Activated CD4-positive, alpha-beta T cell treated with anti-CD3 and anti-CD28 coated beads, Interleukin-2, amount 50 U/mL, for 1 hour (primary cell): ENCODE results near the gene PSG6.
"Not testable (repeated sequence)": the region's sequence is repeated elsewhere in the genome, so short reads cannot be mapped to it uniquely, and the experiment has no call there.

Experiments
- DNase-seq: peaks from one replicate; pipeline ENCODE4 v3.0.0-alpha.2; 2020

The PSG6 gene

DNA sequence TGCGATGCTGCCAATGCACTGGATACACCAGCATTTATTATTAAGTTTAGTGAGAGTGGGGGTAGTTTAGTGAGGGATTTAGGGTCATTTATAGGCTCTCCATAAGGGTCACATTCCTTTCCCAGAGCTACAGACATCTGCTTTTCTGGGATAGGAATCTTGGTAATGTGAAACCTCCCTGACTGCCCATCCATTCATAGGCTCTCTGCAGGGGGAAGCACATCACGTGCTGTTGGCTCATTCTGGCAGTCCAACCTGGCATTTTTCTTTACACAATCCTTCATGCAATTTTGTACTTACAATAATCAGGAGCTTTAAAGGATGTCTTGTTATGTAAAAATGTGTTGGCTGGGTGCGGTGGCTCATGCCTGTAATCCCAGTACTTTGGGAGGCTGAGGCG lies 17.1 kb downstream of the PSG6 start:
- not testable (repeated sequence) for DNase-seq

DNA sequence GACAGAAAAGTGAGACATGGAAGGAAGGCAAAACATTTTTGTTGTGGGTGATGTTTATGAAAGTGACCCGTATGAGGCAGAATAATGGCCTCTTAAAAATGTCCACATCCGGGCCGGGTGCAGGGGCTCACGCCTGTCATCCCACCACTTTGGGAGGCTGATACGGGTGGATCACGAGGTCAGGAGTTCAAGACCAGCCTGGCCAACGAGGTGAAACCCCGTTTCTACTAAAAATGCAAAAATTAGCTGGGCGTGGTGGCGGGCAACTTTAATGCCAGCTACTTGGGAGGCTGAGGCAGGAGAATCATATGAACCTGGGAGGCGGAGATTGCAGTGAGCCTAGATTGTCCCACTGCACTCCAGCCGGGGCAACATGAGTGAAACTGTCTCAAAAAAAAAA lies 18.0 kb downstream of the PSG6 start:
- not testable (repeated sequence) for DNase-seq

DNA sequence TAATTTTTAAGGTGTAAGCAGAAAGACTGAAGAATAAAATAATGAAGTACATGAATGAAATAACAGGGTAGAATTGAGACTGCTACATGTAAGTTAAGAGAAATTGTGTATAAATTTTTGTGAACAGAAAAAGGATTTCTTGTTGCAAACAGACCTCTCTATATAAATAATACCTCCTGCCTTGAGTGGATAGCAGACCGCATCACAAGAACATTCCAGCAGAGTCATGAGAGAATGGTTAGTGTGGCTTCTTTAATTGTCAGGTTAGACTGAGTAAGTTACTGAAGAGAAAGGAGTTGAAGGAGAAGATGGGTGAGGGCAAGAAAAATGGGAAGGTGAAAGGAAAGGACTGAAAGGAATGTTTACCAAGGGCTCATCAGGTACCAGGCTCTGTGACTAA lies 18.6 kb downstream of the PSG6 start:
- not testable (repeated sequence) for DNase-seq

DNA sequence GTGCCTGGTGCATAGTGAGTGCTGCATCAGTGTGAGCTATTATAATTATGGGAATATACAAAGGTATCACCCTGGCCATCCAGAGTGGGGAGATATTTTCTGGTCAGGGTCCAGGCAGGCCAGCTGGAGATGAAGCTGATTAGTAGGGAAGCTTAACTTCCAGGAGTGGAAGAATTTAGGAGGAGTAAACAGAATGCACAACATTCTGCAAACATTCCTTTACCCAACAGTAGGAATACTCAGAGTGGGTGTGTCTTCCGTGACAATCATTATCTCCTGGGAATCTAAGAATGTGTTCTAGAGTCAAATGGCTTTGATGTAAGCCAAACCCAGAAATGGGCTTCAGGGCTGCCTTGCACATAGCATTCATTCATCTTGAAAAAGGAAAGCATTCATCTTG lies 19.0 kb downstream of the PSG6 start:
- not testable (repeated sequence) for DNase-seq

DNA sequence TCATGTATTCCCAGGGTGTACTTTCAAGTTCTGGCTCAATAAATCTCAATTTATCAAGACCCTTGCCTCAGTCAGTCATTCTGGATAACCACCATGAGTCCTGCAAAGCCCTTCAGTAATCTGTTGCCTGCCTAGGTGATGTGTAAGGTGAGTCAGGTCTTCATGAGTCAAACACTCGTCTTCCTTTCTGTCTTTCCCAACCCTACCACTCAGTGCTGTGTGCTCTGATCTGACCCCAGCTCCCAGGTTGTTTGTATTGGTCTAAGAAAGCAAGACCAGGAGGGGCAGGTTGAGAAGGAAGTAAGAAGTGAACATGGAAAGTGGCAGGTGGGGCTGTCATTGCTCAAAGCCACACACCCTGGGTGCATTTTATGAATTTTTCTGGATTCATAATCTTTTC lies 20.0 kb downstream of the PSG6 start:
- not testable (repeated sequence) for DNase-seq

DNA sequence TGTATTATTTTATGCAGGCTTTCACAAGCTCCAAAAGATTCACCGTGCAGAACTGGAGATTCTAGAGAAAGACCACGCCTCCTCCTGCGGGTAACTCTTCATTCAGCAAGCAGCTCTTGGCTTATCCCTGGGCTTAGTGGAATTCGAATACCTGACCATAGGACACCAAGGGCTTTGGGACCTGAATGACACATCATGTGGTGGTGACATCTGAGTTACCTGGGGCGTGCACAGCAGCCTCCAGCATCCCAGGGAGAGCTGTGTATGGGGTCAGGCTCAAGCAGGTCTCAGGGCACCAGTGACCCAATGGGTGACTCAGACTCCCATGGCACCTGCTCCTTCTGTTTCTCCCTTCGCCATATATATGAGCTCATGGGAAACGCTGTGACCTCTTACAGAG lies 27.2 kb downstream of the PSG6 start:
- DNase-seq, result not testable (repeated sequence)

DNA sequence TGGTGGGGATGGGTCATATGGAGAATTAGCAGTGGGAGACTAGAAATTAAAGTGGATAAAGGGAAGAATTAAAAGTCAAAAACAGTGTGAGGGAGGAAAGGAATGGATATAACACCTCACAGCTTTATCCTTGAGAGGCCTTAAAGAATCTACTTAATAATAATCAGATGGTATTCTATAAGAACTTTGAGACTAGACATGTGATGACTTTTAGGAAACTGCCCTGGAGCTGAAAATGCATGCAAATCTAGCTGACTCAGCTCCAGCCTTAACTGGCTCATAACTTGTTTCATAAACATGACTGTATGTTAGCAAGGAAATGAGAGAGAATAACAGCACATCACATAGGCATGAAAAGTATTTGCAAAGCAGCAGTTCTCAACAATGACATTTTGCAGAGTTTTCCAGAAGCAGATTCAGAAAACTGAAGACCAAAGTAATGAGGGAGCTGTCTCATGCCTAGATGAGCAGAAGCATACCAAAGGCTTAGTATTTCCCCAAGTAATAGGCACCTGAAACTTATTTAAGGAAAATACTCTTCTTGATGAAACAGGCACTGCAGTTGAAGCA lies 29.7 kb downstream of the PSG6 start:
- DNase-seq, result not testable (repeated sequence)

DNA sequence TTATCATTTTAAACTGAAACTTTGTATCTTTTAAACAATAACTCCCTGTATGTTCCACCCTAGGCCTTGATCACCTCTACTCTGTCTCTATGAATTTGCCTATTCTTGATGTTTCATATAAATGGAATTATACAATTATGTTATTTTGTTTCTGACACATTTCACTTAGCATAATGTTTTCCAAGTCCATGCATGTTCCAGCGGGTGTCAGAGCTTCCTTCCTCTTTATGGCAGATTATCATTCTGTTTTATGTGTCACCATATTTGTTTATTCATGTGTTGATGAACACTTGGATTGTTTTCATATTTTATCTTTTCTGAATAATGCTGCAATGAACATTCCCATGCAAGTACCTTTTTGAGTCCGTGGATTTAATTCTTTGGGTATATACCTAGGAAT lies 35.0 kb downstream of the PSG6 start:
- not testable (repeated sequence) for DNase-seq

DNA sequence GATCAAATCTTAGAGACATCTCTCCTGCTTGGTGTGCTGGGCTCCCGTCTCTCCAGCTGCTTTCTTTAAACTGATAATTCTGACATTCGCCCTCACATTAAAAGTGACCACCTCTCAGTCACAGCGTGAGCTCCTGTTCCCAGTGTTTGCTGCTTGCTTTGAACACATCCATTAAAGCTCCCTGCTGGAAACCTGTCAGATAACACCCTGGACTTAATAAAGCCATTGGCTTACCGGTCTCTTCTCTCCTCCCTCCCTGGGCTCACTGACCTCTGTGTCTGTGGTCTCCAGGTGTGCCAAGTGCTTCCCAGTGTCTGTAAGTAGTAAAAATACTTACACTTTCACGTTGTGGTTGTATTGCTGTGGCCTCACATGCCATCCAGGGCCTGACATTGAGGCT lies 35.7 kb downstream of the PSG6 start:
- not testable (repeated sequence) for DNase-seq

DNA sequence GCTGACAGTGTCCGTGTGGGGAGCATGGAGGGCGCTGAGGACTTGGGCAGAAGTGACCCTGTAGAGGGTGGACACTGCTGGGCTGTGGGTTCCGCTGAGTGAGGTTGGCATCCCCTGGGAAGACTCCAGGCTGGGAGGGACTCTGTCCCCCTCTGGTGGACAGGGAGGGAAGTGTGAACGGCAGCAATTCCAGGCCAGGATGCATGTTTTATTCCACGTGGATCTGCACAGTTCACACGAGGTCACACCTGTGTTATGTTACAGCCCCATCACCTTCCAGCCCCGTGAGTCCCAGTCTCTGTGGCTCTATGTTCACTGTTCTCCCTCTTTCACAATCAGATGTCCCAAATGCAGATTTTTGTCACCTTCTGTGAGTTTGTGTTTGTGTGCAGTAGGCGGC lies 36.4 kb downstream of the PSG6 start:
- not testable (repeated sequence) for DNase-seq

DNA sequence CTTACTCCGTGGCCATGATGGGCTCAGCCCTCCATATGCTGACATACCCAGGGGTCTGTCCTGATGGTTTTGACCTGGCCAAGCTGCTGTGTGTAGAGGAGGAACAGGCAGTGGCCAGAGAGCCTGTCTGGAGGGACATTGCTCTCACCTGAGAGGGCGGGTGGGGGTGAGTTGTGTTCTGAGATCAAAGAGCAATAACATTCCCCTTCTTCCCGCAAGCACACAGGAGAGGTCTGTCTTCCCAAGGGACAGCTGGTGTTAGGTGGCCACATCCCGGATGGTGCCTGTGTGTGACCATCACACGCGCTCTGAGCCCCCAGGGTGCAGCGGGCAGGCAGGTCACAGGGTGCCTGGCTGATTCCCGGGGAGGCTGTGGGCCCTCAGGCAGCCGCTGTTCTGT lies 37.1 kb downstream of the PSG6 start:
- DNase-seq, result not testable (repeated sequence)

DNA sequence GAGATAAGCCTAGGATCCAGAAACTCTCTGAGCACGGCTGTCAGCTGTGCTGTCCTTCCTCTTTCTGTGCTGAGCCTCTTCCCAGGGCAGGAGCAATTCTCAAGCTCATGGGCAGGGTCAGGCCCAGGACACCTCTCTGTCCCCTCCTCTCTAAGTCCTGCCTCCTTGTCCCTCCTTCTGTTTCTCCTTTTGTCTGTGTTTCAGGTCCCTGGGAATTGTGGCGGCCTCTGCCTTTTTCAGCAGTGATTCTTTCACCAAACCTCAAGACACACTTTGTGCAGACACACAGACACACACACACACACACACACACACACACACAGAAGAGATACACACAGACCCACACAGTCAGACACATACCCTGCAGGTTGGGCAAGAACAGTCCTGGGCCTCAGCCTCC lies 38.1 kb downstream of the PSG6 start, which contains the start of gene PSG1:
PSG1 (minus strand) TSS at position 101 of the 400 bp plus-strand sequence. CDS start 132 bp downstream, outside the sequence.
- no peak for DNase-seq

DNA sequence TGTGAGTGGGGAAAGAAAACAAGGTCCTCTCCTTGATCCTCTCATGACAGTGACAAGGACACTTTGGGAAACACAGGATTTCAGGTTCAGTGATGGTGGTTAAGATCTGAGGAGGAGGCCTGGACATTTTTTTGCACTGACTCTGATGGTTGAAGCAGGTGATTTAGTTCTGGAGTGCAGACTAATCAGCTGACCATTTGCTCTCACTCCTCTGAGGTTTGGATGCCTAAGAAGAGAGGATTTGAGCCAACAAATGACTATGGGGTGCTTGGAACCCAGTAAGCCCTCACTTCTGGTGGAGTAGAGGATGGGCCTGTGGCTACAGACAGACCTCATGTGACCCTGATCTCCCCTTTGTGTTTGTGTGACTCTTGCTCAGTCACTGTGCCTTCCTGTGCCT lies 41.1 kb downstream of the PSG6 start:
- DNase-seq, result not testable (repeated sequence)

DNA sequence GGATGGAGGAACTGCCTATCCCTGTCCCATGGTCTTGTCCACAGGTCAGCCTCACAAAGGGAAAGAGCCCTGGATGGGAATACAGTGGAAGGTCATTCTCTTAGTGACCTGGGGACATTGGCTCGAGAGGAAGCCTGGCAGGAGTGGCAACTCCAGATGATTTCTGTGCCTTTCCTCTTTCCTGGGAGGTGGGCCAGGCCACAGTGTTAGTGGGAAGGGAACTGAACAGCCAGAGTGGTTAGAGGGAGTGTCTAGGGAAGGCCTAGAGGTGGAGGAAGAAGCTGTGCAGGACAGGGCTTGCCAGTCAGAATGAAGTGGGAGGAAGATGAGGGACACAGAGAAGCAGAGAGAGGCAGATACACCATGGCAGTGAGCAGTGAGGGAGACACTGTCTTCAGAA lies 41.8 kb downstream of the PSG6 start:
- not testable (repeated sequence) for DNase-seq

DNA sequence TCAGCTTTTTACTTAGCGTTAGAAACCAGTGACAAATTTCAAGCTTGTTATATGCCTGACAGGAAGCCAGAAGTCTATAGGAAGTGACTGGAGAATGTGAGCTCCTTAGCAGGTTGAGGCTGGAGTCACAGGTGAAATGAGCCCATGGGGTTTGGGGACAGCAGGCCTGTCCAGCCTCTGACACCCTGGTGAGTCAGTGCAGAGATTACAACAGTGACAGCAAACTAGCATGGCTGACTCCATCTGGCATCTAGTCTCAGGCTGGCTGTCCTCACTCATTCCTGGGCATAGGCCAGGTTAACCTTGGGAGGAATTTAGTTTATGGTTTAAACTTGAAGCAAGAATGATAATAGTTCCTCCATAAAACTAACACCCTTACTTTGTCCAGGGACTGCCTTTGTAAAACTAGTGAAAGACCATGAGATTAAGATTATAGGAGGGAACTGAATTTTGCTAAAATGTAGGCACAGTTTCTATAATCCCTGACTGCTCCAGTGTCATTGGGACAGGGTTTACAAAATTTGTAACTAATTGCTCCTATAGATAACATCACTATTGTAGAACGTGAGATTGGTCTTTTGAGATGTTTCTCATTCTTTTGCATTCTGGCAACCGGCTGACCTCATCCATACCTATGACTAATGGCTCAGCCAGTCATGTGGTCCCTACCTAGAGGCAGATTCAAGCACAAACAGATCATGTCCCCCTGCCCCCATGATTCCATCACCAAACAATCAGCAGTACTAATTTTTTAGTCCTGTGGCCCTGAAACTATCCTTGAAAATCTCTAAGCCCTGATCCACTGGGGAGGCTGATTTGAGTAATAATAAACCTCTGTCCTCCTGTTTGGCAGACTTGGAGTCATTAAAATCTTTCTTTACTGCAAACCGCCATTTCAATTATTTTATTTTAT lies 42.5 kb downstream of the PSG6 start:
- DNase-seq, result not testable (repeated sequence)

DNA sequence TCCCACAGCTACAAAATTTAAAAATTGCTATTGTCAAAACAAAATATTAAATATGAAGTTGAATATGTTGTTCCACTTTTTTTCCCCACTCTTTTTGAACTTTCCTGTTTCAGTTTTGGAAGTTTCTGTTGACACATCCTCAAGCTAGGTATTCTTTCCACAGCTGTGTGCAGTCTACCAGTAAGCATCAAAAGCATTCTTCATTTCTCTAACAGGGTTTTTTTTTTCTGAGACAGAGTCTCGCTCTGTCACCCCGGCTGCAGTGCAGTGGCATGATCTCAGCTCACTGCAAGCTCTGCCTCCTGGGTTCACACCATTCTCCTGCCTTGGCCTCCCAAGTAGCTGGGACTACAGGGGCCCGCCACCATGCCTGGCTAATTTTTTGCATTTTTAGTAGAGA lies 43.6 kb downstream of the PSG6 start:
- DNase-seq, result not testable (repeated sequence)

DNA sequence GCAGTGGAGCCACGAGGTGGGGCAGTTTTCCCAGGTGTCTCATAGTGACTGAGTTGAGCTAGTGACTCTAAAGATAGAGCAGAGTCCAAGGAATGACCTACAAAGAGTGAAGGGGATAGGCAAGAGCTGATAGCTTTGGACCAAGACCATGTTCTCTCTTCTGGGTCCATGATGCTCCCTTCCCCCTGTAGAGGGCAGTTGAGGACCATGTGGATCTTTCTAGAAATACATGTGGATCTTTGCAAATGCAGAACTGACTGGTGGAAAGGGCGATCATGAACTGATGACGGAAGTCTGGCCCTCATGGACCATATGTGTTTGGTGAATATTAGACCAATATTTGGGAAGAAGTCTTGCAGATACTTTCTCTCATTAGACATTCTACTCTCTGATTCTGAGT lies 45.1 kb downstream of the PSG6 start:
- DNase-seq, result no peak

DNA sequence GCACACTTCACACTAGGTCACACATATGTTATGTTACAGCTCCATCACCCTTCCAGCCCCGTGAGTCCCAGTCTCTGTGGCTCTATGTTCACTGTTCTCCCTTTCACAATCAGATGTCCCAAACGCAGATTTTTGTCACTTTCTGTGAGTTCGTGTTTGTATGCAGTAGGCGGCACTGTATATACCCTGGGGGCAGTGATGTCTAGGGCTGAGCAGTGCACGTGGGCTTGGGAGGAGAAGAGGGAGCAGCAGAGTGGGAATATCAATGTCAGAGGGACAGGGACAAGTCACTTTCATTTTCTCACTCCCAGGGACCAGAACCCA lies 60.2 kb downstream of the PSG6 start:
- DNase-seq, result no peak

DNA sequence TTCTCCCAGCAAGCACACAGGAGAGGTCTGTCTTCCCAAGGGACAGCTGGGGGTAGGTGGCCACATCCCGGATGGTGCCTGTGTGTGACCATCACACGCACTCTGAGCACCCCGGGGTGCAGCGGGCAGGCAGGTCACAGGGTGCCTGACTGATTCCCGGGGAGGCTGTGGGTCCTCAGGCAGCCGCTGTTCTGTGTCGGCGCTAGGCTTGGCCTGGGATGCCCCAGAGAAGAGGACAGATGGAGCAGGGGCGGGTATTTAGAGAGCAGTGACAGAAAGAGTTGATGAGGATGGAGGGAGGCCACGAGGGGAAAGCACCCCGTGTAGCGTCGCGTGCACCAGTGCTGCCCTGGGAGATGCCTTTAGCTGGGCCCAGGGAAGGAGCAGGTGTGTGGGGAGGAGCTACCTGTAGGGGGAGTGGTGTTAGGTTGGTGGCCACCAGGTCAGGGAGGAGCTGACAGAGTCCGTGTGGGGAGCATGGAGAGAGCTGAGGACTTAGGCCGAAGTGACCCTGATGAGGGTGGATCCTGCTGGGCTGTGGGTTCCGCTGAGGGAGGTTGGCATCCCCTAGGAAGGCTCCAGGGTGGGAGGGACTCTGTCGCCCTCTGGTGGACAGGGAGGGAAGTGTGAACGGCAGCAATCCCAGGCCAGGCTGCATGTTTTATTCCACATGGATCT lies 60.7 kb downstream of the PSG6 start:
- peak; percentile 3 for DNase-seq

DNA sequence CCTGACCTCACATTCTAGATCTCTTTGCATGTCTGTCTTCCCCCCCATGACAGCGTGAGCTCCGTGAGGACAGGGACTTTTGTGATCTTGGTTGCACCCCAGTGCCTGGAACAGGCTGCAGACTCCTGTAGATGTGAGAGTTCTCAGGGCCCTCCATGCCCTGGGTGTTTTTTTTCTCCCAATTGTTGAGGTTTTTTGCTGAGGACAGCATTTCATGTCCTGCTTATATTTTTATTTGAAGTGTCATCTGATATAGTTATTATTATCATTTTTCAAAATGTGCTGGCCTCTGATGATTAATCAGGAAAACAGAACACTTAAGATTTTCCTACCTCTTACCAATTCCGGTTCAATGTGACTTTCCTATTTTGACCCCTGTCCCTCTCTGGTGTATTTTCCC lies 62.9 kb downstream of the PSG6 start:
- DNase-seq, result not testable (repeated sequence)

DNA sequence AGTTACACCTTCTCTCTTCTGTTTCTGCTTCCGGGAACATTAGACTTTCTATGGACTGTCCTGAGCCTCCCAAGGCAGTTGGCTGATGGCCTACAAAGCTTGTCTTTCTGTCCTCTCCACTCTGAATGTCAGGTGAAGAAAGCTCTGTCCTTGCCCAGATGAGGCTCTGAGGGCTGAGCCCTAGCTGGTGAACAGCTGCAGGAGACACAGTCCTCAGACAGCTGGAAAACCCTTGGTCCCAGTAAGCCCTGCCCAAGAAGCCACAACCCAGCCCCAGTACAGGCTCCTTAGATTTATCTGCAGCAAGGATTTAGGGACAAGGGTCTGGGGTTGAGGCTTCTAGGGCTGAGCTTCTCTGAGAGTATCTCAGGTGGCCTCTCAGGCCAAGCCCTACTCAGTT lies 64.5 kb downstream of the PSG6 start:
- not testable (repeated sequence) for DNase-seq

DNA sequence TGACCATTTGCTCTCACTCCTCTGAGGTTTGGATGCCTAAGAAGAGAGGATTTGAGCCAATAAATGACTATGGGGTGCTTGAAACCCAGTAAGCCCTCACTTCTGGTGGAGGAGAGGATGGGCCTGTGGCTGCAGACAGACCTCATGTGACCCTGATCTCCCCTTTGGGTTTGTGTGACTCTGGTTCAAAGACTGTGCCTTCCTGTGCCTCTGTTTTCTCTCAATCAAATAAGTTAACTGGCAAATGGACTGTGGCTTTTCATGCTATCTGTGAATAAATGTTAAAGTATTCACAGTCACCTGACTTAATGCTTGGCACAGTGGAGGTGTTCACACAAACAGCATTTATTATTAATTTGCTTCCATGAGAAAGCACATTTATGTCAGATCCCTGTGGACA lies 64.9 kb downstream of the PSG6 start:
- not testable (repeated sequence) for DNase-seq
